ENCODE data around the gene CTNNA1.

CTNNA1 gene

DNA sequence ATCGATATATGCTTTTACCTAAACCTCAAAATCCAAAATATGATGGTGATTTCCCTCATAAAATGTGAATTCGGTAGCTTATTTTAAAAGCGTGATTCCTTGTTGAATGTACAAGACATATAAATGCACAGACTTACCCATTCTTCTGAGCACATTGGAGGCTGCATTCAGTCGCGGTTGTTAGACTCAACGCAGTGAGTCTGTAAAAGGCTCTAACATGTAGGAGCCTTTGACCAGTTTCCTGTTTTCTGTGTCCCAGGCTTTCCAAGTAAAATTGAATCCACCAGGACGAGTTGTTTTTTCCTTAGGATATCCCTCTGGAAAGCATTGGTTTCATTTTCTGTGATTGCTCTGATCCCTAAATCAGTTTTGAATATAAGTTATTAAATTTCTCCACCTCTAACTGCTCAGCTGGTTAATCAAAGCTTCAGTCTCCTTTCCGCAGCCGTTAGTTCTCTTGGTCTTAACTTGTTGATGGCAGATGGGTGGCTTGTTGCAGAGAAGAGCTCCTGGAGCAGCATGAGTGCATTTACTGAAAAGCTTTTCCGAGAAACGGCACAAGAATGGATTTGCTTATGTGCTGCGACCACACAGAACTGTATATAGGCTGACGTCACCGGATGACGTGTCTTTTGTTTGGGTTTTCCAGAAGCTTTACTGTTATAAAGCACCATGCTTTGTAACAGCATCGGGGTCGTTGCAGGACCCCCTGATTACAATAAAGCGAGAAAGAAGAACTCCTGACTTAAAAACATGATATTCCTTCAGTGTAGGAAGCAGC, 121.7 kb downstream of the CTNNA1 start, which contains the start of gene LRRTM2:
TSS of gene LRRTM2 (minus strand) at position 565 of the 781 bp plus-strand sequence. CDS start at position 141, 424 bp downstream.
- H3K27ac ChIP-seq: no peak within 1 kb of the TSS
- H3K9me3 ChIP-seq: no peaks in the 10 kb centered on the region
- H3K4me1 ChIP-seq (ENCODE audit: control insufficient read depth in 1 of 2, insufficient read depth in 1 of 2, low read depth in 1 of 2, low read length in 1 of 2): no peaks in the 10 kb centered on the region
- H3K27me3 ChIP-seq: peaks cover 16% of the 10 kb centered on the region
- H3K36me3 ChIP-seq: no peaks in the 10 kb centered on the region
- no peak within 1 kb of the TSS for H3K4me3 ChIP-seq (ENCODE audit: low read depth in 1 of 2, low read length in 1 of 2)
- TF ChIP-seq, protein P1, sequence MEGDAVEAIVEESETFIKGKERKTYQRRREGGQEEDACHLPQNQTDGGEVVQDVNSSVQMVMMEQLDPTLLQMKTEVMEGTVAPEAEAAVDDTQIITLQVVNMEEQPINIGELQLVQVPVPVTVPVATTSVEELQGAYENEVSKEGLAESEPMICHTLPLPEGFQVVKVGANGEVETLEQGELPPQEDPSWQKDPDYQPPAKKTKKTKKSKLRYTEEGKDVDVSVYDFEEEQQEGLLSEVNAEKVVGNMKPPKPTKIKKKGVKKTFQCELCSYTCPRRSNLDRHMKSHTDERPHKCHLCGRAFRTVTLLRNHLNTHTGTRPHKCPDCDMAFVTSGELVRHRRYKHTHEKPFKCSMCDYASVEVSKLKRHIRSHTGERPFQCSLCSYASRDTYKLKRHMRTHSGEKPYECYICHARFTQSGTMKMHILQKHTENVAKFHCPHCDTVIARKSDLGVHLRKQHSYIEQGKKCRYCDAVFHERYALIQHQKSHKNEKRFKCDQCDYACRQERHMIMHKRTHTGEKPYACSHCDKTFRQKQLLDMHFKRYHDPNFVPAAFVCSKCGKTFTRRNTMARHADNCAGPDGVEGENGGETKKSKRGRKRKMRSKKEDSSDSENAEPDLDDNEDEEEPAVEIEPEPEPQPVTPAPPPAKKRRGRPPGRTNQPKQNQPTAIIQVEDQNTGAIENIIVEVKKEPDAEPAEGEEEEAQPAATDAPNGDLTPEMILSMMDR (IDR thresholded peaks at IDR 0.05): no peak

DNA sequence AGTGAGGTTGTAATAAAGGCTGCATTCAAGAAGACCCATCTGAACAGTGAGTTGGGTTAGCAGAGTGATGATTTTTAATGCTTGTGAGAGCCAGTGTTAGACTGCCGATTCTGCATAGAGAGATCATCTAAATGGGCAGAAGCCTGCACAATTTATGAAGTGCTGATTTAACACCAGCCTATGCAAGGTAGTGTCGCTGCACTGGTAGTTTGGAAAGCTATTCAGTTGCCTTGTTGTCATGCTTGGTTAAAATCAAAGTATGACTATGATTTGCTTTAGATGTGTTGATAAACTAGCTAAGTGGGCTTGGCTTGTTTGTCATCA, 122.3 kb downstream of the CTNNA1 start:
- Histone ChIP-seq H3K9me3 (no peaks in the 10 kb centered on the region), H3K36me3 (no peaks in the 10 kb centered on the region), H3K27ac (no peak overlapping the region), H3K4me1 (ENCODE audit: control insufficient read depth in 1 of 2, insufficient read depth in 1 of 2, low read depth in 1 of 2, low read length in 1 of 2) (no peaks in the 10 kb centered on the region), H3K27me3 (peaks cover 12% of the 10 kb centered on the region), H3K4me3 (ENCODE audit: low read depth in 1 of 2, low read length in 1 of 2) (no peak overlapping the region)
- TF ChIP-seq, protein P1 (IDR thresholded peaks at IDR 0.05): no peak

DNA sequence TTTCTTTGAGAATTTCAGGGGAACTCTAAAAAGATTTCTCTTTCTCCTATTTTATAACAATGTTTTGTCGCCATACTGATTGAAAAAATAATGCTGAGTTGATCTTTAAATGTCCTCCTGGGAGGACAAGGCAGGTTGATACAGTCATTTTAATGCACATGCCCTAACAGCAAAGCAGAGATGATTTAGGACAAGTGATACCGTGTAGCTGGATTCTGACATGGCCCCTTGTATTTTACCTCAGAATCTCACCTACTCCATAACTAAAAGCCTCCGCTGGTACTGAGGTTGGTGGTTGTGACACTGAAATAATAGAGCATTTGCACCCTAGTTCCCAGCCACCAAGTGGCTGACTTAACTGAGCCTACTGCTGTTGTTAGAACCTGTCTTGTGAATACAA, 122.7 kb downstream of the CTNNA1 start:
- no peaks in the 10 kb centered on the region for H3K9me3 ChIP-seq
- TF ChIP-seq, protein P1 (IDR thresholded peaks at IDR 0.05): no peak
- H3K4me3 ChIP-seq (ENCODE audit: low read depth in 1 of 2, low read length in 1 of 2): no peak overlapping the region
- H3K27me3 ChIP-seq: peaks cover 10% of the 10 kb centered on the region
- no peaks in the 10 kb centered on the region for H3K36me3 ChIP-seq
- H3K27ac ChIP-seq: no peak overlapping the region
- H3K4me1 ChIP-seq (ENCODE audit: control insufficient read depth in 1 of 2, insufficient read depth in 1 of 2, low read depth in 1 of 2, low read length in 1 of 2): no peaks in the 10 kb centered on the region

DNA sequence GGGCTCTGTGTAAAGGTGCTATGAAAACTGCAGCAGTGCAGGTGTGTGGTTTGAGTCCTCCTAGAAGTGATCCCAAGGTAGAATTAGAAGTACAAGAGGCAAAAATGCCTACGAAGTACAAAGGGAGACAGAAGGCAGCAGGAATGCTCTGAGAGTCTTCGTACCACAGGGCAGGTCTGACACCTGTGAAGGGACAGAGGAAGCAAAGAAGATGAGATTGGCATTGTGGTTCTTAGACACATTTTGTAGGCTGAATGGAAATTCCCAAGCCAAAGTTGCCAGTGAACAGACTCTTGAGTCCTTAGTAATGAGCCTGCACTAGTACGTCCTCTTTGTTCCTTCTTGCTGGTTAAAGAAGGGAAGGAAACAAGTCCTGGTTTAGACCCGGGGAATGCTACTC, 123.6 kb downstream of the CTNNA1 start:
- no peak overlapping the region for H3K27ac ChIP-seq
- TF ChIP-seq, protein P1 (IDR thresholded peaks at IDR 0.05): no peak
- H3K36me3 ChIP-seq: no peaks in the 10 kb centered on the region
- no peaks in the 10 kb centered on the region for H3K9me3 ChIP-seq
- no peak overlapping the region for H3K4me3 ChIP-seq (ENCODE audit: low read depth in 1 of 2, low read length in 1 of 2)
- H3K4me1 ChIP-seq (ENCODE audit: control insufficient read depth in 1 of 2, insufficient read depth in 1 of 2, low read depth in 1 of 2, low read length in 1 of 2): no peaks in the 10 kb centered on the region
- peaks cover 1% of the 10 kb centered on the region for H3K27me3 ChIP-seq

DNA sequence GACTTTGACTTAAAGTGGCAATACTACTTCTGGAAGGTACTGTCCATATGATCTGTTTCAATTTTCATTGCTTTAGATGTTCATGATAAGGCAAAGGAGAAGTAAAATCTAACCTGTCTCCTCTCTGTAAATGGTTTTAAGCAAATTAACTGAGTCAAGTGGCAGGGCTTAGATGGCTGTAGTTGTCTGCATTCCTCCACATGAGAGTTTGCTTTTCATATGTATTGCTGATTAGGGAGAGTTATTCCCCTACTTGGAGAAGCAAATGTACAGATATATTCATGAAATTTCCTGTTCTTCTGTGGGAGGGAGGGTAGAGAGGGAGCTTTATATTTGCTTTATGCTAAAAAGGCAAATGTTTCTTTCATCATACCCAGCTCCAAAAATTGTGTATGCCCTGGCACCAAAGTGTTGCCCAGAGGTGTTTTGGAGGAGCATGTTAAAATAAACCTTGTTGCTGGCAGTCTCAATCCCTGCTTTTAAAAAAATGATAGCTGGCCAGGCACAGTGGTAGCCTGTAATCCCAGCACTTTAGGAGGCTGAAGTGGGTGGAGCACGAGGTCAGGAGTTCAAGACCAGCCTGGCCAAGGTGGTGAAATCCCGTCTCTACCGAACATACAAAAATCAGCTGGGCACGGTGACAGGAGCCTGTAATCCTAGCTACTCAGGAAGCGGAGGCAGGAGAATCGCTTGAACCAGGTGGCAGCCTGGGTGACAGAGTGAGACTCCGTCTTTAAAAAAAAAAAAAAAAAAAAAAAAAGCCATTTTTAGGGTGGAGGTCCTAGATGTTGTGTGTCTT, 125.4 kb downstream of the CTNNA1 start:
- Histone ChIP-seq H3K4me1 (ENCODE audit: control insufficient read depth in 1 of 2, insufficient read depth in 1 of 2, low read depth in 1 of 2, low read length in 1 of 2) (no peaks in the 10 kb centered on the region), H3K27me3 (no peaks in the 10 kb centered on the region), H3K36me3 (no peaks in the 10 kb centered on the region), H3K4me3 (ENCODE audit: low read depth in 1 of 2, low read length in 1 of 2) (no peak overlapping the region), H3K27ac (no peak overlapping the region), H3K9me3 (no peaks in the 10 kb centered on the region)
- TF ChIP-seq, protein P1 (IDR thresholded peaks at IDR 0.05): no peak
